ENCODE measurements around the gene ING1. TPM values are rescaled to one million over a fixed set of nuclear protein-coding genes. Genes with fewer than 3 reads are reported as not detected.

The ING1 gene
- polyA plus RNA-seq, 2 of the 4 experiments (the other 2 are of a cell fraction) = 7.9 to 8.6 TPM

DNA sequence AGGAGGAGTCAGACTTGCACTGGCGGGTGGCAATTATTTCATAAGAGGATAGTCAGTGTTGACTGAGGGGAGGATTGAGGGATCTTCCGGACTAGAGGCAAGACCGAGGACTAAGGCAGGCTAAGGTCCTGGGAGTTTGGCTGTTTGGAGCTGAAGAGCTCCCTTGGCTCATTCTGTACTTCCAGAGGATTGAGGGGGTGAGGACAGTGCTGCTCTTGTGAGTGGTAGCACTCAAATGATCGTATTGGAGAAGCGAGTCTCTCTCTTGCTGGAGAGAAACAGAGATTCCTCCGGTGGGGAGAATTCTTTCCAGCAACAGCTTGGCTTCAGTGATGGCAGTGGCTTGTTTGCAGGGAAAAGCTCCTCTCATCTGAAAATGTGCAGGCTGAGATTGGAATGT, 47.1 kb downstream of the ING1 start:
- no peak overlapping the region for H3K4me3 ChIP-seq
- FAIRE-seq (no peak), ATAC-seq (no peak), DNase-seq (ENCODE audit: low read depth in 1 of 2, low spot score in 1 of 2) (no peak)
- H3K27ac ChIP-seq = no peak overlapping the region
- no peak overlapping the region for H3K4me2 ChIP-seq
- no peaks in the 10 kb centered on the region for H3K9me3 ChIP-seq
- H3K4me1 ChIP-seq = peaks cover 8% of the 10 kb centered on the region; the same call in 1 of the 3 replicates
- 65% methylated on average over 6 of the region's 6 CpGs for WGBS (ENCODE audit: missing lambda C conversion rate)
- CTCF ChIA-PET = no interaction called here
- POLR2A ChIA-PET = interaction anchor here (1.4 kb wide), 1 partner anchor 45 kb away, joined by 4 read pairs; no protein-coding TSS in a partner anchor
- TF ChIP-seq HOXB5 (CRISPR knock-in tag; IDR thresholded peaks at IDR 0.05) (no peak), SREBF2 (IDR thresholded peaks at IDR 0.05) (no peak), CHD4 (IDR thresholded peaks at IDR 0.05; ENCODE audit: borderline replicate concordance) (no peak), ZSCAN20 (CRISPR knock-in tag; IDR thresholded peaks at IDR 0.05) (no peak), EHF (CRISPR knock-in tag; IDR thresholded peaks at IDR 0.05) (no peak), TFCP2L1 (CRISPR knock-in tag; IDR thresholded peaks at IDR 0.05) (no peak), FOSL2 (IDR thresholded peaks at IDR 0.05) (no peak), FOSL2 (CRISPR knock-in tag; IDR thresholded peaks at IDR 0.05) (no peak)
- TF ChIP-seq, protein P1, sequence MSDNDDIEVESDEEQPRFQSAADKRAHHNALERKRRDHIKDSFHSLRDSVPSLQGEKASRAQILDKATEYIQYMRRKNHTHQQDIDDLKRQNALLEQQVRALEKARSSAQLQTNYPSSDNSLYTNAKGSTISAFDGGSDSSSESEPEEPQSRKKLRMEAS (IDR thresholded peaks at IDR 0.05) = no peak

DNA sequence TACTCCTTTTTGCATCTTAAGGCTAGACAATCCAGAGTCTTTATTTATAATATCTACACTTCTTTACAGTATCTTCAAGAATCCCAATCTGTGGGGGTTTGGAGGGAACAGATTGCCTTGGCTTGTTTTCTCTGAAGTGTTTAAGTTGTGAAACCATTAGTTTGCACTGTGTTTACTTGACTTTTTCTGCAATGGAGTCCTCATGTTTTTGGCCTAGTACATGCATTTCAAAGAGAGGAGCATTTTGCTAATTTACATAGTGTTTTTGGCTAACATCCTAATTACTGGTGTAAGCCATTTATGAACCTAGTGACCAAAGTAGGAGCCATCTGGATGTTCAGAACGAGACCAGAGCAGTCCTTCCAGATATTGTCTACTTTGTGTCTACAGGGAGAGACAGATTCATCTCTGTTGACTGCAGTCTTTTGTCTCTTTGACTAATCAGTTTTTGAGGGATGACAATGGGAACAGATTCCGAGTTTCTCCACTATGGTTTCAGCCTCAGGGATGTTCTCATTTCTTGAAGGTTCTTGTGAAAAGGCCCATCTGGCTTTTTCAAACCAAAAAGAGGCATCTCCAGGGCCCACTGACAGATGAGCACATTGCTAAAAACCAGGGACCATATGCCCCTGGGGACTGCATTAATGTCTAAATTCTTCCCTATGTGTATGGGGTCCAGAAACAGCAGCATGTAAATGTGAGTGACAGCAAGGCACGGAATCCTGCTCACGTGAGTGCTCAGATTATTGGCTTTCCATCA, 53.4 kb downstream of the ING1 start:
- TF ChIP-seq NFE2L2 (conservative IDR thresholded peaks at IDR 0.05; ENCODE audit: low read length) (no peak), NPAS2 (CRISPR knock-in tag; IDR thresholded peaks at IDR 0.05; ENCODE audit: borderline replicate concordance) (no peak), KDM5A (IDR thresholded peaks at IDR 0.05) (no peak), ZSCAN20 (CRISPR knock-in tag; IDR thresholded peaks at IDR 0.05) (no peak)
- TF ChIP-seq, protein P2, sequence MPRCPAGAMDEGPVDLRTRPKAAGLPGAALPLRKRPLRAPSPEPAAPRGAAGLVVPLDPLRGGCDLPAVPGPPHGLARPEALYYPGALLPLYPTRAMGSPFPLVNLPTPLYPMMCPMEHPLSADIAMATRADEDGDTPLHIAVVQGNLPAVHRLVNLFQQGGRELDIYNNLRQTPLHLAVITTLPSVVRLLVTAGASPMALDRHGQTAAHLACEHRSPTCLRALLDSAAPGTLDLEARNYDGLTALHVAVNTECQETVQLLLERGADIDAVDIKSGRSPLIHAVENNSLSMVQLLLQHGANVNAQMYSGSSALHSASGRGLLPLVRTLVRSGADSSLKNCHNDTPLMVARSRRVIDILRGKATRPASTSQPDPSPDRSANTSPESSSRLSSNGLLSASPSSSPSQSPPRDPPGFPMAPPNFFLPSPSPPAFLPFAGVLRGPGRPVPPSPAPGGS (IDR thresholded peaks at IDR 0.05) = no peak
- no peak overlapping the region for H3K4me2 ChIP-seq
- no peak overlapping the region for H3K27ac ChIP-seq
- H3K9me3 ChIP-seq = no peaks in the 10 kb centered on the region
- no peak for ATAC-seq
- CTCF ChIA-PET = no interaction called here
- 17% methylated on average over 4 of the region's 4 CpGs for WGBS (ENCODE audit: missing lambda C conversion rate)
- no peaks in the 10 kb centered on the region for H3K4me1 ChIP-seq
- no peak overlapping the region for H3K4me3 ChIP-seq
- FAIRE-seq = no peak
- DNase-seq (ENCODE audit: low read depth in 1 of 2, low spot score in 1 of 2) = no peak
- POLR2A ChIA-PET = no interaction called here

- H3K4me3 ChIP-seq = no peak overlapping the region
- ChIA-PET CTCF (no interaction called here), POLR2A (no interaction called here)
- 64% methylated on average over 7 of the region's 7 CpGs for WGBS (ENCODE audit: missing lambda C conversion rate)
- no peak for TF ChIP-seq RFX5 (IDR thresholded peaks at IDR 0.05)
- no peak for TF ChIP-seq ZC3H11A (IDR thresholded peaks at IDR 0.05)
- TF ChIP-seq KDM5A (IDR thresholded peaks at IDR 0.05) = no peak
- TF ChIP-seq FOSB (CRISPR knock-in tag; IDR thresholded peaks at IDR 0.05) = no peak
- no peak for TF ChIP-seq CHD2 (IDR thresholded peaks at IDR 0.05; ENCODE audit: low read length, partially characterized antibody)
- TF ChIP-seq, protein P1 (IDR thresholded peaks at IDR 0.05) = no peak
- TF ChIP-seq, protein P3, sequence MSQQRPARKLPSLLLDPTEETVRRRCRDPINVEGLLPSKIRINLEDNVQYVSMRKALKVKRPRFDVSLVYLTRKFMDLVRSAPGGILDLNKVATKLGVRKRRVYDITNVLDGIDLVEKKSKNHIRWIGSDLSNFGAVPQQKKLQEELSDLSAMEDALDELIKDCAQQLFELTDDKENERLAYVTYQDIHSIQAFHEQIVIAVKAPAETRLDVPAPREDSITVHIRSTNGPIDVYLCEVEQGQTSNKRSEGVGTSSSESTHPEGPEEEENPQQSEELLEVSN (IDR thresholded peaks at IDR 0.05; ENCODE audit: borderline replicate concordance, low read depth) = no peak
- no peak for TF ChIP-seq REST (IDR thresholded peaks at IDR 0.05)
- TF ChIP-seq HOXB13 (CRISPR knock-in tag; IDR thresholded peaks at IDR 0.05; ENCODE audit: low read depth) = no peak
- no peak for TF ChIP-seq JUN (IDR thresholded peaks at IDR 0.05)
- no peak for TF ChIP-seq MAFK (IDR thresholded peaks at IDR 0.05; ENCODE audit: partially characterized antibody)
- no peak for TF ChIP-seq RNF2 (IDR thresholded peaks at IDR 0.05; ENCODE audit: borderline replicate concordance, low read depth)
- H3K4me2 ChIP-seq = no peak overlapping the region
- H3K9me3 ChIP-seq = no peaks in the 10 kb centered on the region
- no peak for ATAC-seq
- H3K27ac ChIP-seq = no peak overlapping the region
- FAIRE-seq = no peak
- no peaks in the 10 kb centered on the region for H3K4me1 ChIP-seq
- DNase-seq (ENCODE audit: low read depth in 1 of 2, low spot score in 1 of 2) = no peak
Observed at GRCh38 chr13:110767476-110767875, 54.0 kb downstream of the ING1 start.
